Measurements from ENCODE around the gene NSUN7.
"Not testable (repeated sequence)": the region's sequence is repeated elsewhere in the genome, so short reads cannot be mapped to it uniquely, and the experiment has no call there.

The NSUN7 gene

DNA sequence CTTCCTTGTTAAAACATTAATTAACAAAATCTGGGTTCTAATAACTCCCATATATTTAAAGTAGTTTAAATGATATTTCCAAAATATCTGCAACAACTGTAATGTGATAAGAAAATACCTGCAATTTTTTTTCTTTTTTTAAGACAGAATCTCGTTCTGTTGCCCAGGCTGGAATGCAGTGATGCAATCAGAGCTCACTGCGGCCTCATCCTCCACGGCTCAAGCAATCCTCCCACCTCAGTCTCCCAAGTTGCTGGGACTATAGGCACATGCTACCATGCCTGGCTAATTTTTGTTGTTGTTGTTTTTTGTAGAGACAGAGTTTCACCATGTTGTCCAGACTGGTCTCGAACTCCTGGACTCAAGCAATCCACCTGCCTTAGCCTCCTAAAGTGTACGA lies 45.7 kb upstream of the NSUN7 start:
- no peaks in the 10 kb centered on the region for H3K79me2 ChIP-seq (ENCODE audit: insufficient read depth, low read length)
- no peaks in the 10 kb centered on the region for H3K9me3 ChIP-seq (ENCODE audit: insufficient read depth, low read depth, low read length)
- no peaks in the 10 kb centered on the region for H3K9me2 ChIP-seq (replicated peaks; ENCODE audit: low read depth, low read length)
- H3K9ac ChIP-seq (ENCODE audit: low read depth, low read length, poor library complexity, severe bottlenecking) = no peak overlapping the region
- H3K4me3 ChIP-seq (ENCODE audit: low read length, poor library complexity, severe bottlenecking) = no peak overlapping the region
- H3K4me2 ChIP-seq (ENCODE audit: low read depth, low read length, poor library complexity, severe bottlenecking) = no peak overlapping the region
- H2AFZ ChIP-seq (ENCODE audit: low read length) = no peak overlapping the region
- TF ChIP-seq EZH2phosphoT487 (IDR thresholded peaks at IDR 0.05; ENCODE audit: borderline replicate concordance) = no peak
- TF ChIP-seq, protein P1, sequence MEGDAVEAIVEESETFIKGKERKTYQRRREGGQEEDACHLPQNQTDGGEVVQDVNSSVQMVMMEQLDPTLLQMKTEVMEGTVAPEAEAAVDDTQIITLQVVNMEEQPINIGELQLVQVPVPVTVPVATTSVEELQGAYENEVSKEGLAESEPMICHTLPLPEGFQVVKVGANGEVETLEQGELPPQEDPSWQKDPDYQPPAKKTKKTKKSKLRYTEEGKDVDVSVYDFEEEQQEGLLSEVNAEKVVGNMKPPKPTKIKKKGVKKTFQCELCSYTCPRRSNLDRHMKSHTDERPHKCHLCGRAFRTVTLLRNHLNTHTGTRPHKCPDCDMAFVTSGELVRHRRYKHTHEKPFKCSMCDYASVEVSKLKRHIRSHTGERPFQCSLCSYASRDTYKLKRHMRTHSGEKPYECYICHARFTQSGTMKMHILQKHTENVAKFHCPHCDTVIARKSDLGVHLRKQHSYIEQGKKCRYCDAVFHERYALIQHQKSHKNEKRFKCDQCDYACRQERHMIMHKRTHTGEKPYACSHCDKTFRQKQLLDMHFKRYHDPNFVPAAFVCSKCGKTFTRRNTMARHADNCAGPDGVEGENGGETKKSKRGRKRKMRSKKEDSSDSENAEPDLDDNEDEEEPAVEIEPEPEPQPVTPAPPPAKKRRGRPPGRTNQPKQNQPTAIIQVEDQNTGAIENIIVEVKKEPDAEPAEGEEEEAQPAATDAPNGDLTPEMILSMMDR (conservative IDR thresholded peaks at IDR 0.05; ENCODE audit: low read length) = no peak
- H3K27me3 ChIP-seq (ENCODE audit: insufficient read depth, low read length, poor library complexity, severe bottlenecking) = no peaks in the 10 kb centered on the region
- H3K36me3 ChIP-seq (ENCODE audit: insufficient read depth, low read length) = no peaks in the 10 kb centered on the region
- H3K4me1 ChIP-seq (ENCODE audit: insufficient read depth, low read length, poor library complexity, severe bottlenecking) = no peaks in the 10 kb centered on the region
- H4K20me1 ChIP-seq (ENCODE audit: insufficient read depth, low read length, poor library complexity, severe bottlenecking) = no peaks in the 10 kb centered on the region
- no peaks in the 10 kb centered on the region for H3F3A ChIP-seq (ENCODE audit: low read depth)

DNA sequence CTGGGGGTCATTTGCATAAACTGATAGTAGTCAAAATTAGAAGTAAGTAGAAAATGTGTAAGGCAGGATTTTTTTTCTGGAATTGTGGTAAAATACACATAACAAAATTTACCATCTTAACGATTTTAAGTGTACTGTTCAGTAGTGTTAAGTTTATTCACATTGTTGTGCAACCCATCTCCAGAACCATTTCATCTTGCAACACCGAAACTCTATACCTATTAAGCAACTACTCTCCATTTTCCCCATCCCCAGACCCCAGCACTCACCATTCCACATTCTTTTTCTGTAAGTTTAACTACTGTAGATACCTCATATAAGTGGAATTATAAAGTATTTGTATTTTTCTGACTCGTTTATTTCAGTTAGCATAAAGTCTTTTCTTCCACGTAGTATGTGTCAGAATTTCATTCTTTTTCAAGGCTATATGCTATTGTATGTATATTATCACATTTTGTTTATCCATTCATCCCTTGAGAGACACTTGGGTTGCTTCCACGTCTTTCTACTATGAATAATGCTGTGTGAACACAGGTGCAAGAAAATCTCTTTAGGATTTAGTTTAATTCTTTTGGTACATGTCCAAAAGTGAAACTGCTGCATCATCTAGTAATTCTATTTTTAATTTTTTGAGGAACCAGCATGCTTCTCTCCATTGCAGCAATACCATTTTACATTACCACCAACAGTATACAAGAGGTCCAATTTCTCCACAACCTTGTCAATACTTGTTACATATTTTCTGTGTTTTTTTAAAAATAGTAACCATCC lies 39.1 kb upstream of the NSUN7 start:
- H3K36me3 ChIP-seq (ENCODE audit: insufficient read depth, low read length) = no peaks in the 10 kb centered on the region
- H3K4me1 ChIP-seq (ENCODE audit: insufficient read depth, low read length, poor library complexity, severe bottlenecking) = no peaks in the 10 kb centered on the region
- no peaks in the 10 kb centered on the region for H4K20me1 ChIP-seq (ENCODE audit: insufficient read depth, low read length, poor library complexity, severe bottlenecking)
- no peaks in the 10 kb centered on the region for H3K27me3 ChIP-seq (ENCODE audit: insufficient read depth, low read length, poor library complexity, severe bottlenecking)
- no peaks in the 10 kb centered on the region for H3K9me3 ChIP-seq (ENCODE audit: insufficient read depth, low read depth, low read length)
- H3K4me2 ChIP-seq (ENCODE audit: low read depth, low read length, poor library complexity, severe bottlenecking) = no peak overlapping the region
- H2AFZ ChIP-seq (ENCODE audit: low read length) = no peak overlapping the region
- TF ChIP-seq, protein P1 (conservative IDR thresholded peaks at IDR 0.05; ENCODE audit: low read length) = no peak
- no peak for TF ChIP-seq EZH2phosphoT487 (IDR thresholded peaks at IDR 0.05; ENCODE audit: borderline replicate concordance)
- no peaks in the 10 kb centered on the region for H3K79me2 ChIP-seq (ENCODE audit: insufficient read depth, low read length)
- no peak overlapping the region for H3K4me3 ChIP-seq (ENCODE audit: low read length, poor library complexity, severe bottlenecking)
- no peaks in the 10 kb centered on the region for H3K9me2 ChIP-seq (replicated peaks; ENCODE audit: low read depth, low read length)
- no peak overlapping the region for H3K9ac ChIP-seq (ENCODE audit: low read depth, low read length, poor library complexity, severe bottlenecking)
- H3F3A ChIP-seq (ENCODE audit: low read depth) = no peaks in the 10 kb centered on the region

DNA sequence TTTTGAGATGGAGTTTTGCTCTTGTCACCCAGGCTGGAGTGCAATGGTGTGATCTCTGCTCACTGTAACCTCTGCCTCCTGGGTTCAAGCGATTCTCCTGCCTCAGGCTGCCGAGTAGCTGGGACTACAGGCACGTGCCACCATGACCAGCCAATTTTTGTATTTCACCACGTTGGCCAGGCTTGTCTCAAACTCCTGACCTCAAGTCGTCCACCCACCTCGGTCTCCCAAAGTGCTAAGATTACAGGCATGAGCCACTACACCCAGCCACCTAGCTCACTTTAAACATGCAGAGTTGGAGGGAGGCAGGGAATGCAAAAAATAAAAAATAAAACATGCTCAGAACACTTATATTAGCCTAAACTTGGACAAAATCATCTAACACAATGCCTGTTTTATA lies 36.8 kb upstream of the NSUN7 start:
- H3K9ac ChIP-seq (ENCODE audit: low read depth, low read length, poor library complexity, severe bottlenecking); H2AFZ ChIP-seq (ENCODE audit: low read length); H3K9me2 ChIP-seq (replicated peaks; ENCODE audit: low read depth, low read length); H3K79me2 ChIP-seq (ENCODE audit: insufficient read depth, low read length); H3K4me2 ChIP-seq (ENCODE audit: low read depth, low read length, poor library complexity, severe bottlenecking); H3K9me3 ChIP-seq (ENCODE audit: insufficient read depth, low read depth, low read length); H3F3A ChIP-seq (ENCODE audit: low read depth); H3K36me3 ChIP-seq (ENCODE audit: insufficient read depth, low read length); H3K4me3 ChIP-seq (ENCODE audit: low read length, poor library complexity, severe bottlenecking); H3K27me3 ChIP-seq (ENCODE audit: insufficient read depth, low read length, poor library complexity, severe bottlenecking); H3K4me1 ChIP-seq (ENCODE audit: insufficient read depth, low read length, poor library complexity, severe bottlenecking); H4K20me1 ChIP-seq (ENCODE audit: insufficient read depth, low read length, poor library complexity, severe bottlenecking): not testable (repeated sequence)

GRCh38 chr4:40713798-40714197 lies 36.0 kb upstream of the NSUN7 start:
- Histone ChIP-seq H3K9me3 (ENCODE audit: insufficient read depth, low read depth, low read length) (no peaks in the 10 kb centered on the region), H3K79me2 (ENCODE audit: insufficient read depth, low read length) (no peaks in the 10 kb centered on the region), H3K4me1 (ENCODE audit: insufficient read depth, low read length, poor library complexity, severe bottlenecking) (no peaks in the 10 kb centered on the region), H3K9me2 (replicated peaks; ENCODE audit: low read depth, low read length) (no peaks in the 10 kb centered on the region), H3K27me3 (ENCODE audit: insufficient read depth, low read length, poor library complexity, severe bottlenecking) (no peaks in the 10 kb centered on the region), H3K36me3 (ENCODE audit: insufficient read depth, low read length) (no peaks in the 10 kb centered on the region), H3F3A (ENCODE audit: low read depth) (no peaks in the 10 kb centered on the region), H2AFZ (ENCODE audit: low read length) (no peak overlapping the region), H3K4me3 (ENCODE audit: low read length, poor library complexity, severe bottlenecking) (no peak overlapping the region), H3K4me2 (ENCODE audit: low read depth, low read length, poor library complexity, severe bottlenecking) (no peak overlapping the region), H4K20me1 (ENCODE audit: insufficient read depth, low read length, poor library complexity, severe bottlenecking) (no peaks in the 10 kb centered on the region), H3K9ac (ENCODE audit: low read depth, low read length, poor library complexity, severe bottlenecking) (no peak overlapping the region)
- TF ChIP-seq, protein P1 (conservative IDR thresholded peaks at IDR 0.05; ENCODE audit: low read length) = no peak
- TF ChIP-seq EZH2phosphoT487 (IDR thresholded peaks at IDR 0.05; ENCODE audit: borderline replicate concordance) = no peak

Measured in Loucy (cell line).